H1 (cell line): ENCODE results near the gene C15orf40. TPM values are rescaled to one million over a fixed set of nuclear protein-coding genes. Genes with fewer than 3 reads are reported as not detected.

Source experiments
- CTCF ChIA-PET: fragments of 300-600 bp; sonication (Branson Sonifier 250); formaldehyde crosslinking; loops from one replicate; lab custom pipeline; 2021; ENCODE audit not compliant: partially characterized antibody; lab: Charles Lee
- POLR2A ChIA-PET: fragments of 300-600 bp; sonication (Branson Sonifier 250); formaldehyde crosslinking; loops from one replicate; lab custom pipeline; 2021; ENCODE audit warnings: inconsistent platforms; ENCODE audit not compliant: partially characterized antibody; lab: Charles Lee
- DNase-seq, 2 experiments: peaks; one replicate each; pipeline versions ENCODE4 v3.0.0 to v3.0.0-alpha.2; 2010 to 2022; ENCODE audit warnings: low spot score in 2 of 2, low read depth in 1 of 2, mixed read lengths in 1 of 2
- FAIRE-seq: peaks from 2 replicates; lab custom pipeline; 2011; peaks lifted over from hg19 to GRCh38; lab: Jason Lieb, UNC
- H2AFZ ChIP-seq: 2 replicates; pipeline ENCODE4 v1.8.1; 2012; ENCODE audit warnings: low read length, inconsistent platforms
- H2AK5ac ChIP-seq: 2 replicates; pipeline ENCODE4 v1.6.1; 2013; ENCODE audit warnings: low read depth, low read length
- H2BK120ac ChIP-seq: replicated peaks from 2 replicates; pipeline ENCODE3; 2013; ENCODE audit warnings: low read depth, low read length, inconsistent platforms
- H2BK12ac ChIP-seq: 2 replicates; pipeline ENCODE4 v1.6.1; 2013; ENCODE audit warnings: low read depth, low read length
- H2BK15ac ChIP-seq: 2 replicates; pipeline ENCODE4 v1.6.1; 2013; ENCODE audit warnings: low read length
- H2BK20ac ChIP-seq: 2 replicates; pipeline ENCODE4 v1.6.1; 2013; ENCODE audit warnings: low read length
- H2BK5ac ChIP-seq: 2 replicates; pipeline ENCODE4 v1.6.1; 2013; ENCODE audit warnings: low read depth, low read length
- H3K14ac ChIP-seq: 2 replicates; pipeline ENCODE4 v1.6.1; 2013; ENCODE audit warnings: inconsistent platforms; ENCODE audit not compliant: insufficient read length
- H3K18ac ChIP-seq: 2 replicates; pipeline ENCODE4 v1.6.1; 2013; ENCODE audit warnings: low read length; ENCODE audit errors: extremely low read depth
- H3K23ac ChIP-seq: 2 replicates; pipeline ENCODE4 v1.6.1; 2013; ENCODE audit warnings: inconsistent platforms; ENCODE audit not compliant: insufficient read length
- H3K23me2 ChIP-seq: 2 replicates; pipeline ENCODE4 v1.6.1; 2013; ENCODE audit warnings: low read depth, low read length
- H3K27ac ChIP-seq: 2 replicates; pipeline ENCODE4 v1.6.1; 2011; ENCODE audit warnings: low read depth, low read length, inconsistent platforms
- H3K27me3 ChIP-seq, 4 experiments: replicated peaks in 1 of 4; 1 replicate in 1 of 4; 2 replicates in 3 of 4; pipeline versions ENCODE4 v1.6.1 to v1.8.1; 2011 to 2013; ENCODE audit warnings: low read length in 3 of 4, mild to moderate bottlenecking in 3 of 4, inconsistent platforms in 2 of 4, mixed read lengths in 2 of 4, moderate library complexity in 1 of 4; ENCODE audit not compliant: control insufficient read depth in 3 of 4, insufficient read depth in 3 of 4; ENCODE audit errors: extremely low read depth in 1 of 4
- H3K36me3 ChIP-seq, 4 experiments: 2 replicates each; pipeline versions ENCODE4 v1.6.1 to v1.8.1; 2011 to 2013; ENCODE audit warnings: mild to moderate bottlenecking in 4 of 4, low read length in 3 of 4, moderate library complexity in 2 of 4, control low read depth in 1 of 4, inconsistent platforms in 1 of 4; ENCODE audit not compliant: insufficient read depth in 4 of 4, control insufficient read depth in 2 of 4
- H3K4ac ChIP-seq: replicated peaks from 2 replicates; pipeline ENCODE3; 2013; ENCODE audit warnings: low read length, low read depth, mixed read lengths, inconsistent platforms; ENCODE audit not compliant: insufficient read length
- H3K4me1 ChIP-seq, 4 experiments: replicated peaks in 1 of 4; 1 replicate in 1 of 4; 2 replicates in 3 of 4; pipeline versions ENCODE4 v1.6.1 to v1.8.1; 2011 to 2013; ENCODE audit warnings: low read length in 3 of 4, inconsistent platforms in 2 of 4, mixed read lengths in 1 of 4; ENCODE audit not compliant: insufficient read depth in 4 of 4, control insufficient read depth in 3 of 4
- H3K4me2 ChIP-seq, 2 experiments: 2 replicates each; pipeline versions ENCODE4 v1.6.1 to v1.8.1; 2011 to 2013; ENCODE audit warnings: low read depth in 2 of 2, low read length in 2 of 2, control low read depth in 1 of 2, inconsistent platforms in 1 of 2, mild to moderate bottlenecking in 1 of 2; ENCODE audit not compliant: insufficient read depth in 1 of 2
- H3K4me3 ChIP-seq, 4 experiments: fragments of 200-600, 300-600 bp in 1 of 4; sonication (generic), shearing (Covaris generic), sonication (Bioruptor Twin) in 1 of 4; 2 replicates each; pipeline versions ENCODE4 v1.5.1 to v1.8.1; 2011 to 2016; ENCODE audit warnings: low read length in 4 of 4, low read depth in 3 of 4, control low read depth in 2 of 4, inconsistent platforms in 2 of 4, mild to moderate bottlenecking in 2 of 4, mixed read lengths in 1 of 4, moderate library complexity in 1 of 4; ENCODE audit not compliant: insufficient read depth in 2 of 4; ENCODE audit errors: extremely low read depth in 1 of 4
- H3K56ac ChIP-seq: replicated peaks from 2 replicates; pipeline ENCODE3; 2013; ENCODE audit warnings: low read depth, mild to moderate bottlenecking, mixed read lengths, low read length, inconsistent platforms; ENCODE audit not compliant: insufficient read length
- H3K79me1 ChIP-seq: 2 replicates; pipeline ENCODE4 v1.6.1; 2013; ENCODE audit warnings: low read depth, low read length, control low read depth
- H3K79me2 ChIP-seq, 2 experiments: 2 replicates each; pipeline versions ENCODE4 v1.6.1 to v1.8.1; 2012 to 2013; ENCODE audit warnings: low read length in 2 of 2, mild to moderate bottlenecking in 2 of 2, inconsistent platforms in 1 of 2; ENCODE audit not compliant: insufficient read depth in 2 of 2, control insufficient read depth in 1 of 2
- H3K9ac ChIP-seq, 4 experiments: replicated peaks in 1 of 4; 1 replicate in 1 of 4; 2 replicates in 3 of 4; pipeline versions ENCODE4 v1.6.1 to v1.8.1; 2011 to 2013; ENCODE audit warnings: low read depth in 3 of 4, low read length in 3 of 4, control low read depth in 2 of 4, mild to moderate bottlenecking in 2 of 4, moderate library complexity in 2 of 4, inconsistent platforms in 1 of 4; ENCODE audit errors: extremely low read depth in 1 of 4
- H3K9me3 ChIP-seq, 2 experiments: 2 replicates each; pipeline versions ENCODE4 v1.6.1 to v1.8.1; 2012 to 2013; ENCODE audit warnings: mild to moderate bottlenecking in 2 of 2, moderate library complexity in 2 of 2, control low read depth in 1 of 2, inconsistent platforms in 1 of 2, low read depth in 1 of 2, low read length in 1 of 2, mixed read lengths in 1 of 2; ENCODE audit not compliant: insufficient read depth in 2 of 2
- H4K20me1 ChIP-seq, 2 experiments: replicated peaks in 1 of 2; 2 replicates each; pipeline versions ENCODE3 to v1.8.1; 2011 to 2013; ENCODE audit warnings: inconsistent platforms in 2 of 2, low read length in 2 of 2, mild to moderate bottlenecking in 1 of 2; ENCODE audit not compliant: insufficient read depth in 2 of 2, control insufficient read depth in 1 of 2
- H4K5ac ChIP-seq: 2 replicates; pipeline ENCODE4 v1.6.1; 2013; ENCODE audit warnings: low read length, low read depth, mixed read lengths, inconsistent platforms; ENCODE audit not compliant: insufficient read length
- H4K8ac ChIP-seq: 2 replicates; pipeline ENCODE4 v1.8.0; 2013; ENCODE audit warnings: mild to moderate bottlenecking, moderate library complexity, low read length, inconsistent platforms; ENCODE audit not compliant: insufficient read depth; ENCODE audit errors: extremely low read depth
- H4K91ac ChIP-seq: replicated peaks from 2 replicates; pipeline ENCODE3; 2013; ENCODE audit warnings: low read length, mixed read lengths, inconsistent platforms; ENCODE audit not compliant: insufficient read length
- BCL11A ChIP-seq, 2 experiments: IDR thresholded peaks; one replicate each; pipeline ENCODE4 v1.6.1; 2011; ENCODE audit warnings: low read depth in 2 of 2, low read length in 2 of 2, mild to moderate bottlenecking in 2 of 2
- CHD1 ChIP-seq: IDR thresholded peaks from 2 replicates; pipeline ENCODE4 v1.6.1; 2012; ENCODE audit warnings: low read depth, low read length, improper control_type of control experiment
- GABPA ChIP-seq: IDR thresholded peaks from 2 replicates; pipeline ENCODE4 v1.6.1; 2011; ENCODE audit warnings: mild to moderate bottlenecking, low read length, moderate library complexity, borderline replicate concordance; ENCODE audit not compliant: insufficient read depth
- HDAC6 ChIP-seq: IDR thresholded peaks from one replicate; pipeline ENCODE4 v1.7.1; 2012; ENCODE audit warnings: low read depth, mild to moderate bottlenecking, inconsistent platforms, low read length, moderate library complexity
- JUND ChIP-seq: IDR thresholded peaks from 2 replicates; pipeline ENCODE4 v1.6.1; 2011; ENCODE audit warnings: mild to moderate bottlenecking, improper control_type of control experiment, low read length
- POLR2AphosphoS5 ChIP-seq: IDR thresholded peaks from 2 replicates; pipeline ENCODE4 v1.6.1; 2011; ENCODE audit warnings: low read depth, low read length
- RXRA ChIP-seq: IDR thresholded peaks from 2 replicates; pipeline ENCODE4 v1.6.1; 2011; ENCODE audit warnings: low read depth, mild to moderate bottlenecking, low read length, moderate library complexity; ENCODE audit not compliant: insufficient read depth
- TCF12 ChIP-seq: IDR thresholded peaks from 2 replicates; pipeline ENCODE4 v1.6.1; 2011; ENCODE audit warnings: low read depth, mild to moderate bottlenecking, low read length
- WGBS, 2 experiments: shearing (Covaris generic) in 1 of 2; methylation state at CpG; one replicate each; pipeline versions ENCODE4 v1.1.6 to v1.1.7; 2013 to 2015; ENCODE audit warnings: low lambda C conversion rate in 2 of 2, mixed read lengths in 2 of 2, inconsistent platforms in 1 of 2, low coverage in 1 of 2, missing lambda C conversion rate in 1 of 2; ENCODE audit not compliant: insufficient replicate concordance in 2 of 2, insufficient coverage in 1 of 2, insufficient read length in 1 of 2; ENCODE audit errors: extremely low coverage in 1 of 2, missing lambda C conversion rate in 1 of 2; 5-methylcytosine and 5-hydroxymethylcytosine counted together
- polyA plus RNA-seq, 7 experiments: library from polyadenylated mRNA; depleted of rRNA in 3 of 7; stranded (reverse) in 5 of 7; unstranded in 2 of 7; fragments of >200 nt in 5 of 7; fragments of 200-250 nt in 2 of 7; gene quantifications; 1 replicate in 5 of 7; 2 replicates in 1 of 7; 4 replicates in 1 of 7; pipeline versions ENCODE4 v1.2.1 to v1.2.3, GENCODE V29; 2011 to 2013; ENCODE audit warnings: missing spikeins in 2 of 7, mixed read lengths in 2 of 7
- total RNA-seq: library from RNA; stranded (reverse); fragmentation: NEBNext Ultra II Directional; extraction: Animal tissue kit (Norgen Biotek cat#: 25700); gene quantifications from 2 replicates; pipeline ENCODE4 v1.2.1, GENCODE V29; 2021
- TF ChIP-seq, protein P1 (sequence below), 3 experiments: IDR thresholded peaks; 1 replicate in 2 of 3; 2 replicates in 1 of 3; pipeline versions ENCODE4 v1.5.1 to v1.6.1; 2011; ENCODE audit warnings: low read length in 3 of 3, mild to moderate bottlenecking in 3 of 3, inconsistent platforms in 2 of 3, low read depth in 1 of 3, moderate library complexity in 1 of 3; ENCODE audit not compliant: insufficient read depth in 1 of 3; ENCODE audit errors: control extremely low read depth in 1 of 3

C15orf40 gene
- total and polyA plus RNA-seq, 2 of the 8 experiments (the other 6 are each of a cell fraction or from before 2014, with no cell fraction given) = 10.7 TPM

DNA sequence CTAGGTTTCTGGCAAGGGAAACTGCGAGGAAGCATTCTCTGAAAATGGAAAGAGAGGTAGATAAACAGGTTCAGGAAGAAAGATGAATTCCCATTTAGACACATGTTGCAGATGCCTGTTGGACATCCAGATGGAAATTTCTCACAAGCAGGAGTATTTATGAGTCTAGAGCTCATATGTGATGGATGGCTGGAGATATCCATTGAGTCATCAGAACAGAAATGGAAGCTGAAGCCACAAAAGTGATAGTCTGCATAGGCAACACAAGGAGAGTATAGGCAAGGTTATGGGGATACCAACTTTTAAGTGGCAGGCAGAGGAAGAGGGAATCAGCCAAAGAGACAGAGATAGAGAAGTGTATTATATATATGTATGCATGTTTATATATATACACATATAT lies 31.7 kb downstream of the C15orf40 start:
- H2AK5ac ChIP-seq = no peak overlapping the region
- H4K20me1 ChIP-seq = no peaks in the 10 kb centered on the region
- H3K4me1 ChIP-seq = no peaks in the 10 kb centered on the region
- ChIA-PET CTCF (interaction anchor here (0.5 to 1.6 kb wide), 3 partner anchors 119 to 131 kb away, joined by 3 read pairs; no protein-coding TSS in a partner anchor), POLR2A (interaction anchor here (1.1 kb wide), 1 partner anchor 32 kb away, joined by 3 read pairs; no protein-coding TSS in a partner anchor)
- no peaks in the 10 kb centered on the region for H3K23me2 ChIP-seq
- H3K27ac ChIP-seq = no peak overlapping the region
- H2BK15ac ChIP-seq = no peak overlapping the region
- WGBS, 2 experiments = 76% methylated on average over 1 of the region's 1 CpG; no CpG with 5 or more reads in 1 of the 2 experiments
- H3K36me3 ChIP-seq = no peaks in the 10 kb centered on the region
- no peak overlapping the region for H2AFZ ChIP-seq
- no peak overlapping the region for H3K4ac ChIP-seq
- no peak overlapping the region for H2BK12ac ChIP-seq
- H4K91ac ChIP-seq = no peak overlapping the region
- DNase-seq (no peak), FAIRE-seq (no peak)
- H3K56ac ChIP-seq = no peak overlapping the region
- H3K4me2 ChIP-seq = no peak overlapping the region
- no peak overlapping the region for H2BK120ac ChIP-seq
- no peak overlapping the region for H2BK5ac ChIP-seq
- H3K79me2 ChIP-seq = no peaks in the 10 kb centered on the region
- no peak overlapping the region for H3K23ac ChIP-seq
- no peak overlapping the region for H3K9ac ChIP-seq
- H2BK20ac ChIP-seq = no peak overlapping the region
- H3K14ac ChIP-seq = no peak overlapping the region
- H3K79me1 ChIP-seq = no peaks in the 10 kb centered on the region
- TF ChIP-seq RXRA (no peak), JUND (no peak), GABPA (no peak), BCL11A (IDR thresholded peaks at IDR 0.05; ENCODE audit: low read depth in 2 of 2, low read length in 2 of 2) (no peak), TCF12 (no peak), POLR2AphosphoS5 (no peak), CHD1 (no peak), HDAC6 (no peak)
- TF ChIP-seq, protein P1, sequence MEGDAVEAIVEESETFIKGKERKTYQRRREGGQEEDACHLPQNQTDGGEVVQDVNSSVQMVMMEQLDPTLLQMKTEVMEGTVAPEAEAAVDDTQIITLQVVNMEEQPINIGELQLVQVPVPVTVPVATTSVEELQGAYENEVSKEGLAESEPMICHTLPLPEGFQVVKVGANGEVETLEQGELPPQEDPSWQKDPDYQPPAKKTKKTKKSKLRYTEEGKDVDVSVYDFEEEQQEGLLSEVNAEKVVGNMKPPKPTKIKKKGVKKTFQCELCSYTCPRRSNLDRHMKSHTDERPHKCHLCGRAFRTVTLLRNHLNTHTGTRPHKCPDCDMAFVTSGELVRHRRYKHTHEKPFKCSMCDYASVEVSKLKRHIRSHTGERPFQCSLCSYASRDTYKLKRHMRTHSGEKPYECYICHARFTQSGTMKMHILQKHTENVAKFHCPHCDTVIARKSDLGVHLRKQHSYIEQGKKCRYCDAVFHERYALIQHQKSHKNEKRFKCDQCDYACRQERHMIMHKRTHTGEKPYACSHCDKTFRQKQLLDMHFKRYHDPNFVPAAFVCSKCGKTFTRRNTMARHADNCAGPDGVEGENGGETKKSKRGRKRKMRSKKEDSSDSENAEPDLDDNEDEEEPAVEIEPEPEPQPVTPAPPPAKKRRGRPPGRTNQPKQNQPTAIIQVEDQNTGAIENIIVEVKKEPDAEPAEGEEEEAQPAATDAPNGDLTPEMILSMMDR (IDR thresholded peaks at IDR 0.05; ENCODE audit: control extremely low read depth in 1 of 3, insufficient read depth in 1 of 3, low read depth in 1 of 3, low read length in 3 of 3) = no peak
- no peaks in the 10 kb centered on the region for H3K9me3 ChIP-seq
- no peak overlapping the region for H3K18ac ChIP-seq
- no peak overlapping the region for H4K8ac ChIP-seq
- H4K5ac ChIP-seq = no peak overlapping the region
- H3K4me3 ChIP-seq = no peak overlapping the region
- H3K27me3 ChIP-seq = no peaks in the 10 kb centered on the region
